GM19025 (cell line): ENCODE measurements around the gene OR2AE1.
"Not testable (repeated sequence)": the region's sequence is repeated elsewhere in the genome, so short reads cannot be mapped to it uniquely, and the experiment has no call there.

Experiments used
- ATAC-seq: cut with Tn5 transposase; IDR thresholded peaks from one replicate; pipeline ENCODE4 v1.9.1; 2021; ENCODE audit warnings: mild to moderate bottlenecking, low read depth, moderate library complexity; ENCODE audit not compliant: unreplicated experiment

OR2AE1 gene, protein sequence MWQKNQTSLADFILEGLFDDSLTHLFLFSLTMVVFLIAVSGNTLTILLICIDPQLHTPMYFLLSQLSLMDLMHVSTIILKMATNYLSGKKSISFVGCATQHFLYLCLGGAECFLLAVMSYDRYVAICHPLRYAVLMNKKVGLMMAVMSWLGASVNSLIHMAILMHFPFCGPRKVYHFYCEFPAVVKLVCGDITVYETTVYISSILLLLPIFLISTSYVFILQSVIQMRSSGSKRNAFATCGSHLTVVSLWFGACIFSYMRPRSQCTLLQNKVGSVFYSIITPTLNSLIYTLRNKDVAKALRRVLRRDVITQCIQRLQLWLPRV

DNA sequence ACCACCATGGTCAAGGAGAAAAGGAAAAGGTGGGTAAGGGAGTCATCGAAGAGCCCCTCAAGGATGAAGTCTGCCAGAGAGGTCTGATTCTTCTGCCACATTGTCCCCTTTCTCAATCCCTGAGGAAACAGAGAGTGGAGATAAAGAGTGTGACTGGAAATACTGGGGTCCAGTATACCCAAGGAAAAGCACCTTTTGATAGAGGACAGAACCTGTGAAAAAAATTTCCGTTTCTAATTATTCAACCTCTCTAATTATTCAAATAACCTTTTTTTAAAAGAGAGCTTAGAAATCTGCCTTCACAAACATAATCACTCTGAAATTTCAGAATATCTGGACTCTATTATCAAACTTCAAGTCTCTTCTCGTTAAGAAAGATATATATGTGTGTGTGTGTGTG is at the start of gene OR2AE1:
OR2AE1 (minus strand) TSS at position 101 of the 400 bp plus-strand sequence; CDS start at position 101, 0 bp downstream.
- no peak for ATAC-seq

DNA sequence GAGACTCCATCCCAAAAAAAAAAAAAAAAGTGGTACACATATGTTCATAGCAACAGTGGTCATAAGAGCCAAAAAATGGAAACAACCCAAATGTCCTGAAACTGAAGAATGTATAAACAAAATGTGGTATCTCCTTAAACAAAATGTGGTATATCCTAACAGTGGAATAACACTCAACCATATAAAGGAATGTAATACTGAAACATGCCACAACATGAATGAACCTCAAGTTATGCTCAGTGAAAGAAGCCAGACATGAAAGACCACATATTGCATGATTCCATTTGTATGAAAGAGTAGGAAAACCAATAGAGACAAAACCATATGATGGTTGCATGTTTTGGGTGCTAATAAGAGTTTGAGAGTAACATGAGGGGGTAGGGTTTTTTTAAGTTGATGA is 49.5 kb upstream of the OR2AE1 start:
- no peak for ATAC-seq

DNA sequence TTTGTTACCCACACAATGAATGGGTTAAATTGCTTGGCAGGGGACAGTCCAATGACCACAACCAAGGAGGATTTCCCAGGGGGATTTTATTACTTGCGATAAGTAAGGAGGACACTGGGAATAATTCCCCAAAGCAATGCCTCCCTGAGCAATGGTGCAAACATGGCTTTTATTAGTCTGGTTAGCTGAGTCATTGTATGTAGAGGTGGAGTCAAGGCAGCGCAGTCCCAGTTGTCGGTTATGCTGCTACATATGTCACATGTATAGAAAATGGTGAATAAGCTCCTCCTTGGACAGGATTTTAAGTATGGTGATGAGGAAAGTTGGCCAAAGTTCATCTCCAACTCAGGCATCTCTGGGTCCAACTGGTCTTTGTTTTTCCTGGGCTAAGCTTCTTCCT is 46.4 kb upstream of the OR2AE1 start:
- ATAC-seq, result no peak

DNA sequence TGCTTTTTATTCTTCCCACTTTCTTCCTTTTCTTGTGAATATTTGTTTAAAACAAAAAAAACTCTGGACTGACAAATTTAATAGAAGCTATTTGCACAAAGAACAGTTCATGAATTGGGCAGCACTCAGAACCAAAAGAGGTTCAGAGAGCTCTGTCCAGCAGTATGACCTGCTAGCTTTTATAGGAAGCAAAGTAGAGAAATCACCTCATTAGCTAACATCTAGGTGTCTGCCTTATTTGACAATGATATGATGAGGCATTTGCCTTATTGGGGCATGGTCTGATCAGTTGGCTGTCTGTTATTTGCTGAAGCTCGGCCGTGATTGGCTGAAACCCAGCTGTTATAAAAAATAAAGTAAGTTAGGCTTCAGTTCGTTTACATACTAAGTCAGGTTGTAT is 43.3 kb upstream of the OR2AE1 start:
- ATAC-seq, result no peak

DNA sequence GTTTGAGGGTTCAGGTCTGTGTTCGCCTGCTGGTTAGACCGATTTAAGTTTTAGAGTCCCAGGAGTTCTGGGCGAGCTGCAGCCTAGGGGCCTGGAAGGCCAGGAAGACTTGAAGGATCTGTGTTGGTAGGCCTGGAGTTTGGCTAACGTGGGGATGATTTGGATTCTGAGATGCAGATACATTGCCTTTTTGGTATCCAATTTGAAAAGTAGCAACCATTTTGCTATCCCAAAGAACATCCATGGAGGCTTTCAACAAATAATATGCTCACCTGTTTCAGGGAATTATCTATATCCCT is 42.9 kb upstream of the OR2AE1 start:
- ATAC-seq, result no peak

DNA sequence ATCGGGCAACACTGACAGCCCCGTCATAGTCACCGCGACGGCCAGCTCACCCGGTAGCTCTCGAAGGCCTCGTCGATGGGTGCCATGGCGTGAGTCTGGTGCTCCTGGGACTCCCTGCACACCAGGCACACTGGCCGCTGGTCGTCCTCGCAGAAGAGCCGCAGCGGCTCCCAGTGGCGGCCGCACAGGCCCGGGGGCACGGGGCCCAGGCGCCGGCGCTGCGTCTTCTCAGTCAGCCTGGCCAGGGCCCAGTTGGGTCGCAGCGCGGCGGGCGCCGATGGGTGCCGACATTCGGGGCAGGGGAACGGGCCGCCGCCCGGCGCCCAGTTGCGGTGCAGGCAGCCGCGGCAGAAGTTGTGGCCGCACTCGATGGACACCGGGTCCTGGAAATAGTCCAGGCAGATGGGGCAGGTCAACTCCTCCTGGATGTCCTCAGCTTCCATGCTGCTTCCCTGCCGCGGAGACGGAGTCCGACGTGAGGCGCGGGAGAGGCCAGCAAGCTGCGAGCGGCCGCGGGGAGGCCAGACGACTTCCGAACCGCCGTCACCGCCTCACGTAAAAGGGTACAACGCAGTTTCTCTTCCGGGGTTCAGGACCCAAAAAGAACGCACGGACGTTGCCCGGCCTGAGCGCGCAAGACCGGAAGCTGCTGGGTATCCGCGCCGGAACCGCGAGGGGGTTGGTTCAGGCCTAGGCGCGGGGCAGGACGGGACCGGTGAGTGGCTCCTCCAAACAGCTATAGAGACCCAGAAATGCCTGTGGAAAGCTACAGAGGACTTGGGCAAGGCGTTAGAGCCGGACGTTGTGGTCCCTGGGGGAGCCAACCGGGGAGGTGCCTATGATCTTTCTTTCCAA is 42.4 kb upstream of the OR2AE1 start, which contains the start of gene TRIM4:
TRIM4 (minus strand) TSS at position 572 of the 855 bp plus-strand sequence; CDS start at position 443, 129 bp downstream.
- peak; percentile 97 for ATAC-seq

DNA sequence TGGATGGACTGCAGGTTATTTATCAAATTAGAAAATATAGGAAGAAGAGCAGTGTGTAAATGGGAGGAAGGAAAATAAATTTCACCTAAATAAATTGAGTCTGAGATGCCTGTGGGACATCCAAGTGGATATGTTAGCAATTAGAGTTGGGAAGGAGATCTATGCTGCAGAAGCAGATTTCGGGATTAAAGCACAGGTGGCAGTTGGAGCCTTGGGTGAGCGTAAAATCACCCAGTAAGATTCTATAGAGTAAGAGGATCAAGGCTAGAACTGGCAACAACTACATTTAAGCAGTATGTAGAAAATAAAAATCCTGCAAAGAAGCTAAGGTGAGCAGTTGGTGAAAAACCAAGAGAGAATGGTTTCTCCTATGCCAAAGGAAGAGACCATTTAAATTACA is 34.1 kb upstream of the OR2AE1 start:
- no peak for ATAC-seq

DNA sequence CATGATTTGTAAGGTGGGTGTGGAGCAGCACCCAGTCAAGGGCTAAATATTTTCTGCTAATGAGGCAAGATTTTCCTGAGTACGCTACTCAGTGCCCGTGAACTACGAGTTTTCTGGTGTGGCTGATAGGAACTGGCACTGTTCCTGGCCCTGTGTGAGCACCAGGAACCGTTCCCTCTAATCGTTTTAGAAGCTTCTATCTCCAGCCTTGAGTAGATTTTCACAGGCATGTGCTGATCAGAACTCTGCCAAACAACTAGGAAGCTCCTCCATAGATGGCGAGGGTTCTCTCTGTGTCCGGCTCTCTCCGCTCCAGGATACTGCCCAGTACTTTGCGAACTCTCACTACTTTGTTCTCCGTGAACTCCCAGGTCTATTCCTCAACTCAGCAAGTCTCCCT is 24.7 kb upstream of the OR2AE1 start:
- no peak for ATAC-seq

DNA sequence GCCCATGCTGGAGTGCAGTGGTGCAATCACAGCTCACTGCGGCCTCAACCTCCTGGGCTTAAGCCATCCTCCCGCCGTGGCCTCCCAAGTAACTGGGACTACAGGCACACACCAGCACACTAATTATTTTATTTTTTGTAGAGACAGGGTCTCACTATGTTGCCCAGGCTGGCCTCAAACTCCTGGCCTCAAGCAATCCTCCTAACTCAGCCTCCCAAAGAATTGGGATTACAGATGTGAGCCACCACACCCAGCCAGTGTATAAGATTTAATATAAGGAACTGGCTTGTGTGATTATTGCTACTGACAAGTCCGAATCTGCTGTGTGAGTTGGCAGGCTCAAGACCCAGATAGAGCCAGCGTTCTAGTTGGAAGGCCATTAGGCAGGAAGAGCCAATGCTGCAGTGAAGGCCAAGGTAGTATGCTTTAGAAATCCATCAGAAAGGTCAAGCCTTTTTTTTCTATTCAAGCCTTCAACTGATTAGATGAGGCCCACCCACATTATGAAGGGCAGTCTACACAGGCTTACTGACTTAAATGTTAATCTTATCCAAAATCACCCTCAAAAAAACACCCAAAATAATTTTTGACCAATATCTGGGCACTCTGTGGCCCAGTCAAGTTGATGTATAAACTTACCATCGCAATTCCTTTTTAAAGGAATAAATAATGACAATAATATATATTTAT is 23.1 kb upstream of the OR2AE1 start:
- ATAC-seq, result no peak

DNA sequence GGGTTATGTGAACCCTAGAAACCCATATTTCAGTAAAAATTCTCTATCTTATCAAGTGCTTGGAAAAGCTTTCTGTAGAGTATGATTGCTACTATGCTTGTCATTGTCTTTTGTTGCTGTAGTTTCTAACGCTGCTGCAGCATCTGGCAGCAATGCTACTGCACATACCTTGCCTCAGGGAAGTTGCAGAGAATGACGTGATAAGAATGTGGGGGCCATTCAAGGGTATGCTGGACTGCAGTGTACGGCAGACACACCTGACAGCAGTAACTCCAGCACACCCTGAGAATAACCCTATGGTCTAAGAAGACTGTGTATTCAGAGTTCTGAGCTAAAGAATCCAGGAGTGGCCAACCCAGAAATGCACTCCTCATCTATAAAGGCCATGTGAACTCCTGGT is 22.0 kb upstream of the OR2AE1 start:
- no peak for ATAC-seq

DNA sequence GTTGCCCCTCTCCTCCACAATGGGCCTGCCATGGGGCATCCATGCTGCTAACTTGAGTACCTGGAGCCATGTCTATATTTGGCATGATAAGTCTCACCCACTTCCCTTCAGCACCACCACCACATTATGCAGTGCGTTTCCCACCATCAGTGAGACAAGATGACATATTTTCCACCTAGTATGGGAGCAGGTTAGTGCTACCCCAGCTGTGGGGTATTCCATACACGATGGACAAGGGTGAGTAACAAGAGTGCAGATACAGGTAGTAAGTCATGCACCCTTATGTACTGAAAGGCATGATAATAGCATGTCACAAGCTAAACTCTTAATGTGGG is 21.2 kb upstream of the OR2AE1 start:
- no peak for ATAC-seq

DNA sequence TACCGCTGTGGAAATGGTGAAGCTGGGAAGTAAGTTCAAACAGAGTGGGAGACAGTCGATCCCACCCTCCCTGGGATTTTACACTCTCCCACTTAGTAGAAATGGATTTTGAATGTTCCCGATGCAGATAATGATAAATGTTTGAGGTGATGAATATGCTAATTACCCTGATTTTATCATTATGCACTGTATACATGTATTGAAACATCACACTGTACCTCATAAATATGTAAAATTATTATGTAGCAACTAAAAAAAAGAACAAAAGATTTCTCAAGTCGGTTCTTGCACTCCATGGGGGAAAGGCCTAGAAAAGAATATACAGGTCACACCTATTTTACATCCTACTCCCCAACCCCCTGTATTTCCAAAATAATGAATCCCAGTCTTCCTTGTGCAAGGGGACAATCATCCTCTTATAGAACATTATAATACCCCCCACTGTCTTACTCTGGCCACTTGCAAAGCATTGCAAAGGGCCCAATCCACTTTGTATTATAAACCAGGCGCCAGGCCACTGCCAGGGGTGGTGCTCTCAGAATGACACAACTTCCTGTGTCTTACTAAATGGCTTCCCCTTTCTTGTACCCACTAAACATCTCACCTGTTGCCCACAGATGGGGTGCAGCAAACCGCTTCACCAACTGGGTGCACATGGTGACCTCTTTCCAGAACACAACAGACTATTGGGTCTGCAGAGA is 20.6 kb upstream of the OR2AE1 start:
- ATAC-seq, result no peak

DNA sequence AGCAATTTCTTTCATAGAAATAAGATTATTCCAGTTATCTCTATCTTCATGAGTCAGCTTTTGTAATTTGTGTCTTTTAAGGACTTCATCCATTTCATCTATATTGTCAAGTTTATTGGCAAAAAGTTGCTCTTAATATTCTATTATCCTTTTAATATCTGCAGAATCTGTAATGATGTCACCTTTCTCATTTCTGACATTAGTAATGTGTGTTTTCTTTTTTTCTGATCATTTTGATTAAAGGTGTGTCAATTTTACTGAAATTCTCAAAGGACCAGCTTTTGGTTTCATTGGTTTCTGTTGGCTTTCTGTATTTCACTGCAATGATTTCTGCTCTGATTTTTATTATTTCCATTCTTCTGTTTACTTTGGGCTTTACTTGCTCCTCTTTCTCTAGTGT is 17.9 kb upstream of the OR2AE1 start:
- ATAC-seq, result no peak

DNA sequence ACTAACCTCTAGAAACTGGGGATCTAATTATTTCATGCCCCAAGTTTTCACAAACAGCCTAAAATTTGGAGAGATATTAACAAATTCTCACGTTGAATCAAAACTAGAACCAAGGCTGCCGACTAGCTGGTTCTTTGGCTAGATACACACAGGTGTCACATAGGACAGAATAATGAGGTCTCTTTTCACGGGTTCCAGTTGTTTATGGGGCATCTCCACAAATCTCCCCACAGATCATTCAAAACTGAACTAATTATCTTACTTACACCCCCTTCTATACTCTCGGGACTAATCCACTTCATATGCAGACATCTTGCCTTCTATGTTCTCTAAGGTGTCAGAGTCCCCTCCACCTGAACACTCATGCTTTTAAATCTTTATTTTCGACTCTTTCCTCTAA is 16.4 kb upstream of the OR2AE1 start:
- ATAC-seq, result no peak

DNA sequence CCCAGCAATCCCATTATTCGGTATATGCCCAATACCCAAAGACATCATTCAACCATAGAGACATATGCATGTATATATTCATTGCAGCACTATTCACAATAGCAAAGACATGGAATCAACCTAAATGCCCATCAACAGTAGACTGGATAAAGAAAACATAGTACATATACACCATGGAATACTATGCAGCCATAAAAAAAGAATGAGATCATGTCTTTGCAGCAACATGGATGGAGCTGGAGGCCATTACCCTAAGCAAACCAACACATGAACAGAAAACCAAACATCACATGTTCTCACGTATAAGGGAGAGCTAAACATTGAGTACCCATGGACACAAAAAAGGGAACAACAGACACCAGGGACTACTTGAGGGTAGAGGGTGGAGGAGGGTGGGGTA is 13.5 kb upstream of the OR2AE1 start:
- ATAC-seq, result not testable (repeated sequence)

DNA sequence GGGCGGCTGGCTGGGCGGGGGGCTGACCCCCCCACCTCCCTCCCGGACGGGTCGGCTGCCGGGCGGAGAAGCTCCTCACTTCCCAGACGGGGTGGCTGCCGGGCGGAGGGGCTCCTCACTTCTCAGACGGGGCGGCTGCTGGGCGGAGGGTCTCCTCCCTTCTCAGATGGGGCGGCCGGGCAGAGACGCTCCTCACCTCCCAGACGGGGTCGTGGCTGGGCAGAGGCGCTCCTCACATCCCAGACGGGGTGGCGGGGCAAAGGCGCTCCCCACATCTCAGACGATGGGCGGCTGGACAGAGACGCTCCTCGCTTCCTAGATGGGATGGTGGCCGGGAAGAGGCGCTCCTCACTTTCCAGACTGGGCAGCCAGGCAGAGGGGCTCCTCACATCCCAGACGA is 11.5 kb upstream of the OR2AE1 start:
- ATAC-seq, result not testable (repeated sequence)

DNA sequence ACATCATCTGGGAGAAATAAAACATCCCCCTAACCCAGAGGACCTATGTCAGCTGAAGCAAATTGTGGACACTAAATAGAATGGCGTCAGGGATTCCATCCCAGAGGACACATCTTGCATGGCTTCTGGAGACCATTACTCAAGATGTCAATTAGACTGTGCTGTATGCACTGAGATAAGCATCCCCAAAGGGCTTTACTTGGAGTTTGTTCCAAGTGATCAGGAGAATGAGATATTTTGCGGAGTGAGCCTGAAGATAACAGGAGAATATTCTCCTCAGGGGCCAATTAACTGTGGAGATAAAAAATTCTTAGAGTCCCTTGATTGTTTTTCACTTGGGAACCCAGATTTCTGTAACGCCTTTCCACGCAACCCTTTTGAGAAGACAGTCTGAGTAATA is 4.5 kb upstream of the OR2AE1 start:
- no peak for ATAC-seq

DNA sequence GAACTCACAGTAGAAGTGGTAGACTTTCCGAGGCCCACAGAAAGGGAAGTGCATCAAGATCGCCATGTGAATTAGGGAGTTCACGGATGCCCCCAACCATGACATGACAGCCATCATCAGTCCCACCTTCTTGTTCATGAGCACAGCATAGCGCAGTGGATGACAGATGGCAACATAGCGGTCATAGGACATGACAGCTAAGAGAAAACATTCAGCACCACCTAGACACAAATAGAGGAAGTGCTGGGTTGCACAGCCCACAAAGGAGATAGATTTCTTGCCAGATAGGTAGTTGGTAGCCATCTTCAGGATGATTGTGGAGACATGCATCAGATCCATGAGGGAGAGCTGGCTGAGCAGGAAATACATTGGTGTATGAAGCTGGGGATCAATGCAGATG is 342 bp downstream of the OR2AE1 start:
- no peak for ATAC-seq

DNA sequence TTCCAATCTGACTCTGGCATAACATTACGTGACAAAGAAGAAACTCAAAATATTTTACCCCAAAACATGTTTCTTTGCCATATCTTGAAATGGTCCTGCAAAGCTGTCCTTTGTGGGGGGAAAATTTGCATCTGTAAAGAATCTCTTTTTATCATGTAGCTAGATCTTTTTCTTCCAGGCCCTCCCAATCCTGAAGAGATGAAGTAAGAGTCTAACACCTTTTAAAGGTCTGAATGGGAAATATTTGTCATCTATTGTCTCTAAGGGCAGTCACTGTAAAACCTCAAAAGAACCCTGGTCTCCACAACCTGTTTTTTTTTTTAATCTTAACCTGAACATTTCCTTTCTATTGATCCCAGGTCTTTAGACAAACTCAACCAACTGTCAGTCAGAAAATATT is 8.6 kb downstream of the OR2AE1 start:
- ATAC-seq, result no peak

DNA sequence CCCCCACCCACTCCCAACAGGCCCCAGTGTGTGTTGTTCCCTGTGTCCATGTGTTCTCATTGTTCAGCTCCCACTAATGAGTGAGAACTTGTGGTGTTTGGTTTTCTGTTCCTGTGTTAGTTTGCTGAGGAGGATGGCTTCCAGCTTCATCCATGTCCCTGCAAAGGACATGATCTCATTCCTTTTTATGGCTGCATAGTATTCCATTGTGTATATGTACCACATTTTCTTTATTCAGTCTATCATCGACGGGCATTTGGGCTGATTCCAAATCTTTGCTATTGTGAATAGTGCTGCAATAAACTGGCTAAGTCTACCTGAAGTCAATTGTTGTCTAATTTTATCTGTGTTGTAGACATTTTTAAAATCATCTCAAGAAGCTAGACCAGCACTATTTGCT is 9.4 kb downstream of the OR2AE1 start:
- ATAC-seq, result not testable (repeated sequence)
